Fibroblast of pulmonary artery (primary cell): ENCODE data around the gene UGGT1.

Experiments used
- DNase-seq: peaks from one replicate; pipeline ENCODE4 v3.0.0-alpha.2; 2010; ENCODE audit warnings: low read depth
- H3K4me3 ChIP-seq: replicated peaks from 2 replicates; pipeline ENCODE4 v1.5.1; 2011; ENCODE audit warnings: low read depth, mild to moderate bottlenecking, control low read depth, low read length, moderate library complexity
- TF ChIP-seq, protein P1 (sequence below): IDR thresholded peaks from 2 replicates; pipeline ENCODE4 v1.5.1; 2011; ENCODE audit warnings: mild to moderate bottlenecking, control low read depth, low read length, inconsistent platforms; ENCODE audit errors: missing control alignments

UGGT1 gene

DNA sequence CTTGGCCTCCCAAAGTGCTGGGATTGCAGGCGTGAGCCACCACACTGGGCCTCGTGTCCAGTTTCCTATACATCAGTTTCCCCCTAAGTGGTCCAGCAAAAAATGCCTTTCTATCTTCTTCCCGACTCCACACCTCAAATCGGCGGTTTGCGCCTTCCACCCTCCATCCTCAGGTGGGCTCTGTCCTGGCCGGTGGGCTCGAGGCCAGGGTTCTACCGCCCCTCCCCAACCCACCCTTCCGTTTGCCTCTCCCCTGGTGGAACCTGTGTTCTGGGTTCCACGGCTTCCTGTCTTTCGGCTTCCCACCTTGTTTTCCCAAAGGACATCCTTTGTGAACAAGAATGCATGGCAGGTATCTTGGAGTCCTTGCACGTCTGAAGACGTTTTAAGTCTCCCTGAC is 123.3 kb downstream of the UGGT1 start:
- no peak overlapping the region for H3K4me3 ChIP-seq
- no peak for DNase-seq
- TF ChIP-seq, protein P1, sequence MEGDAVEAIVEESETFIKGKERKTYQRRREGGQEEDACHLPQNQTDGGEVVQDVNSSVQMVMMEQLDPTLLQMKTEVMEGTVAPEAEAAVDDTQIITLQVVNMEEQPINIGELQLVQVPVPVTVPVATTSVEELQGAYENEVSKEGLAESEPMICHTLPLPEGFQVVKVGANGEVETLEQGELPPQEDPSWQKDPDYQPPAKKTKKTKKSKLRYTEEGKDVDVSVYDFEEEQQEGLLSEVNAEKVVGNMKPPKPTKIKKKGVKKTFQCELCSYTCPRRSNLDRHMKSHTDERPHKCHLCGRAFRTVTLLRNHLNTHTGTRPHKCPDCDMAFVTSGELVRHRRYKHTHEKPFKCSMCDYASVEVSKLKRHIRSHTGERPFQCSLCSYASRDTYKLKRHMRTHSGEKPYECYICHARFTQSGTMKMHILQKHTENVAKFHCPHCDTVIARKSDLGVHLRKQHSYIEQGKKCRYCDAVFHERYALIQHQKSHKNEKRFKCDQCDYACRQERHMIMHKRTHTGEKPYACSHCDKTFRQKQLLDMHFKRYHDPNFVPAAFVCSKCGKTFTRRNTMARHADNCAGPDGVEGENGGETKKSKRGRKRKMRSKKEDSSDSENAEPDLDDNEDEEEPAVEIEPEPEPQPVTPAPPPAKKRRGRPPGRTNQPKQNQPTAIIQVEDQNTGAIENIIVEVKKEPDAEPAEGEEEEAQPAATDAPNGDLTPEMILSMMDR, result no peak

DNA sequence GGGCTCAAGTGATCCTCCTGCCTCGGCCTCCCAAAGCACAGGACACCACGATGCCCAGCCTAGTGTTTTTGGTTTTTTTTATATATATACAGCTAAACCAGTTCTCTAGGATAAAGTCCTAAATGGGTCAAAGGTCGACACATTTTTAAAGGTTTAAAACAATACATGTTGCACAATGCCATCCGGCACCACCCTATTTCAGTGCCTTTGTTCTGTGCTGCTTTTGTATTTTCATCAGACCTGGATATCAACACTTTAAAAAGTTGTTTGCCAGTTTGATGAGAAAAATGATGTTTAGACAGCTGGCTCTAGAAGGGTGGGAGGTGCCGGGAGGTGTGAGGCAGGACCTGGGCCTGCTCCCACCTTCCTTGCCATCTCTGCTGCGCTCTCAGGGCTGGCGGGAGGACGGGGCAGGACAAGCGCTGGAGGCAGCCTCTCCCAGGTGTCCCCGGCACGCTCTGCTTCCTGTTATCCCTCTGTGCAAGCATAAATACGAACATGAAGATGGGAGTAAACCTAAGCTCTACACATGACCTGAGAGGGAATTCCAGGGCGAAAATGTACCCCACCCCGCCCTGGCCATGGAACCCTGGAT is 124.0 kb downstream of the UGGT1 start:
- TF ChIP-seq, protein P1, result no peak
- no peak overlapping the region for H3K4me3 ChIP-seq
- no peak for DNase-seq

DNA sequence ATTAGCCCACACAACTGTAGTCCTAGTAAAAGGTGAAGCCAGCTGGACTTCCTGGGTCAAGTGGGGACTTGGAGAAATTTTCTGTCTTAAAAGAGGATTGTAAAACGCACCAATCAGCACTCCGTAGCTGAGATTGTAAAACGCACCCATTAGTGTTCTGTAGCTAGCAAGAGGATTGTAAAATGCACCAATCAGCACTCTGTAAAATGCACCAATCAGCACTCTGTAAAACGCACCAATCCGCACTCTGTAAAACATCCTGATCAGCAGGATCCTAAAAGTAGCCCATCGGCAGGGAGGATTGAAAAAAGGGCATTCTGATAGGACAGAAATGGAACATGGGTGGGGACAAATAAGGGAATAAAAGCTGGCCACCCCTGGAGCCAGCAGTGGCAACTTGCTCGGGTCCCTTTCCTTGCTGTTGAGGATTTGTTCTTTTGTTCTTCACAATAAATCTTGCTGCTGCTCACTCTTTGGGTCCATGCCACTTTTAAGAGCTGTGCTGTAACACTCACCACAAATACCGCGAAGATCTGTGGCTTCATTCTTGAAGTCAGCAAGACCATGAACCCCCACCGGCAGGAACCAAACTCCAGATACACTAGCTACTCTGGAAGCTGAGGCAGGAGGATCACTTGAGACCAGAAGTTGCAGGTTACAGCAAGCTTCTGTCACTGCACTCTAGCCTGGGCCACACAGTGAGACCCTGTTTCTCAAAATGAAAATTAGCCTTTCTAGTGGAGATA is 125.1 kb downstream of the UGGT1 start:
- TF ChIP-seq, protein P1, result no peak
- H3K4me3 ChIP-seq, result no peak overlapping the region
- no peak for DNase-seq

DNA sequence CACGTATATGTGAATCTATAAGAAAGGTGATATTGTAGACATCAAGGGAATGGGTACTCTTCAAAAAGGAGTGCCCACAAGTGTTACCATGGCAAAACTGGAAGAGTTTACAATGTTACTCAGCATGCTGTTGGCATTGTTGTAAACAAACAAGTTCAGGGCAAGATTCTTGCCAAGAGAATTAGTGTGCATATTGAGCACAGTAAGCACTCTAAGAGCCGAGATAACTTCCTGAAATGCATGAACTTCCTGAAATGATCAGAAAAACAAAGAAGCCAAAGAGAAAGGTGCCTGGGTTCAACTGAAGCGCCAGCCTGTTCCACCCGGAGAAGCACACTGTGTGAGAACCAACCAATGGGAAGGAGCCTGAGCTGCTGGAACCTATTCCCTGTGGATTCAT is 126.7 kb downstream of the UGGT1 start:
- no peak overlapping the region for H3K4me3 ChIP-seq
- DNase-seq, result no peak
- TF ChIP-seq, protein P1, result no peak

DNA sequence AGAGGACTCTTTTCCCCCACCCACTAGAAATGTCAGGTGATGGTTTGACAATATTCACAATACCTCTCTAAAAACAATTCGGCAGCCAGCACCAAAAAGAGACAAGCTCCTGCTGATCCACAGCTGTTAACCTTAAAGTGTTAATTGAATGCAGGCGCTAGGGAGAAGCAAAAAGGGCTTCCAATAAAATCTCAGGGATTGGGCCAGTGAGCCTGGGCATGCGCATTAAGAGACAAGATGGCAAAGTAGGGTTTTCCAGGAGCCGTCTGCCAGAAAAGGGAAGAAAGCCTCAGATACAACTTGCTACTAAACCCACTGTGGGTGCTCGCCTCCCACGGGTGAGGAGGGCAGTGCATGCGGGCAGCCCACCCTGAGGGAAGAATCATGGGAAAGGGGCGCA is 128.9 kb downstream of the UGGT1 start:
- H3K4me3 ChIP-seq, result no peak overlapping the region
- TF ChIP-seq, protein P1, result no peak
- no peak for DNase-seq

DNA sequence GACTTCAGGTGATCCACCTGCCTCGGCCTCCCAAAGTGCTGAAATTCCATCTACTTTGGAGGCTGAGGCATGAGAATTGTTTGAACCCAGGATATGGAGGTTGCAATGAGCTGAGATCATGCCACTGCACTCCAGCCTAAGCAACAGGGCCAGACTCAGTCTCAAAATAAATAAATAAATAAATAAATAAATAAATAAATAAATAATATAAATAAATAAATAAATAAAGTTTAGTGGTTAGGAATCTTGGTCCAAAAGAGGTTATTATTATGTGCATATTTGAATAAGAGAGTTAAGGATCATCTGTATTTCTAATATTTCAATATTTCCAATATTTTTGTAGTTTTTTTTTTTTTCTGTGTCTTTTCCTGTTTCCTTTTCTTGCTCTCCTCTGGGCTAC is 136.9 kb downstream of the UGGT1 start:
- DNase-seq, result no peak
- TF ChIP-seq, protein P1, result no peak
- no peak overlapping the region for H3K4me3 ChIP-seq

DNA sequence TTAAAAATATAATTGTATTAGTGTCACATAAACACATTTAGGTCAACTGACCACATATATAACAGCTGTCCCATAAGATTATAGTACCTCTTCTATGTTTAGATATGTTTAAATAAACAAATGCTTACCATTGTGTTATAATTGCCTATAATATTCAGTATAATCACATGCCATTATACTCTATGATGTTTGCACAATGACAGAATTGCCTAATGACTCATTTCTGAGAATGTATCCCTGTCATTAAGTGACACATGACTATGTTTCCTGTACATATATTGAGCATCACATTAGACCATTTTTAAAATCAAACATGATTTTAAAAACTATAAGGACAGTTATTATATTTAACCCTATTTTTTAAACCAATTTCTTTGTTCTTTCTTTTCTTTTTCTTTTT is 137.9 kb downstream of the UGGT1 start:
- no peak overlapping the region for H3K4me3 ChIP-seq
- TF ChIP-seq, protein P1, result no peak
- DNase-seq, result peak; percentile 11
